Activated naive CD8-positive, alpha-beta T cell treated with anti-CD3 and anti-CD28 coated beads, Interleukin-2, amount 10 ng/mL, durations not matched to agents 7 days and 5 days (primary cell): Measurements from ENCODE around the gene MMP1. TPM values are rescaled to one million over a fixed set of nuclear protein-coding genes. Genes with fewer than 3 reads are reported as not detected.
"Not testable (repeated sequence)": the region's sequence is repeated elsewhere in the genome, so short reads cannot be mapped to it uniquely, and the experiment has no call there.

Source experiments
- ATAC-seq: fragments of 150-1000 bp; cut with Tn5 transposase; one replicate; pipeline ENCODE4 v1.10.0; 2021; ENCODE audit warnings: low read depth, moderate library complexity
- POLR2A ChIA-PET: fragments of 350-600 bp; sonication (Branson Sonifier 250); formaldehyde crosslinking; loops from one replicate; lab custom pipeline; 2021; ENCODE audit warnings: antibody characterized with exemption; lab: Charles Lee
- DNase-seq: peaks from one replicate; pipeline ENCODE4 v3.0.0; 2021
- H3K27ac Mint-ChIP-seq: one replicate; pipeline ENCODE4 v1.8.0; 2022; ENCODE audit warnings: mild to moderate bottlenecking, mixed read lengths
- H3K27me3 Mint-ChIP-seq: one replicate; pipeline ENCODE4 v1.8.0; 2022; ENCODE audit warnings: mild to moderate bottlenecking, moderate library complexity, mixed read lengths
- H3K36me3 Mint-ChIP-seq: one replicate; pipeline ENCODE4 v1.8.0; 2021; ENCODE audit warnings: mild to moderate bottlenecking, mixed read lengths
- H3K4me1 Mint-ChIP-seq: one replicate; pipeline ENCODE4 v1.8.0; 2021; ENCODE audit warnings: mixed read lengths
- H3K4me3 Mint-ChIP-seq: one replicate; pipeline ENCODE4 v1.8.0; 2022; ENCODE audit warnings: mild to moderate bottlenecking, moderate library complexity, mixed read lengths
- H3K9me3 Mint-ChIP-seq: one replicate; pipeline ENCODE4 v1.8.0; 2021; ENCODE audit warnings: mixed read lengths
- total RNA-seq, 2 experiments: library from RNA; stranded (reverse); gene quantifications; one replicate each; pipeline ENCODE4 v1.2.3, GENCODE V29; 2021

The MMP1 gene
- total RNA-seq, 2 experiments from 2014 or later: not detected

GRCh38 chr11:102762361-102762767 is 35.6 kb downstream of the MMP1 start:
- H3K4me1 Mint-ChIP-seq: peaks cover 2% of the 10 kb centered on the region
- no peak overlapping the region for H3K27ac Mint-ChIP-seq
- POLR2A ChIA-PET: no interaction called here
- peaks cover 9% of the 10 kb centered on the region for H3K27me3 Mint-ChIP-seq
- no peaks in the 10 kb centered on the region for H3K36me3 Mint-ChIP-seq
- DNase-seq: no peak
- ATAC-seq: no peak
- no peak overlapping the region for H3K4me3 Mint-ChIP-seq
- no peaks in the 10 kb centered on the region for H3K9me3 Mint-ChIP-seq

- Mint-ChIP-seq H3K27me3 (peaks cover 11% of the 10 kb centered on the region), H3K27ac (no peak overlapping the region)
Measured at GRCh38 chr11:102761646-102762238, 36.2 kb downstream of the MMP1 start.

DNA sequence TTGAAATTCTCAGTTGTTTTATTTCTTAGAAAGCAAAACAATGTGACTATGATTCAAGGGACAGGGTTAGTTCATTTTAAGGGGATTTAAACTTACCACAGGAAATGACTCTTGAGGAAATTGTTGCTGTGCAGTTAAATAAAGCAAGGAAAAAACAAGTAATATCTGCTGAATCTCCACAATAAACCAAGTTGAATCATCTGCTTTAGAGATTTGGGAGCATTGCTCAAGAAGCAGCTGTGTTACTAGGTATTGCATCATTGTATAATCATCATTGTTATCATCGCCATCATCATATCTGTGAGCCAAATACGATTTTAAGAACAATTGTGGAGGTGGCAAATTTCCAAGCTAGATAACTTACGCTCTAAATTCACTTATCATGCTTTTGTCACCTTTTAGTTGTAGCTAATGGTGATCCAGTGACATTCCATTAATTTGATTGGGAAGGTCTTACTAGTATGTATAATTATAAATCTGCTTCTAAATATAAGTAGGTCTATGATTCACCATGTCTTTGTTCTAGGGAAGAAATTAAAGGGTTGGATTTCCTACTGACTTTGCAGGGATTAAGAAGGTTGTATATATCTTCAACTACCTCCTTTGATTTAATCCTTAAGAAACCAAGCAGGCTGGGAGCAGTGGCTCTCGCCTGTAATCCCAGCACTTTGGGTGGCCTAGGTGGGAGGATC is 37.5 kb downstream of the MMP1 start:
- DNase-seq (no peak), ATAC-seq (no peak)
- no peak overlapping the region for H3K4me3 Mint-ChIP-seq
- POLR2A ChIA-PET: no interaction called here
- H3K4me1 Mint-ChIP-seq: peaks cover 2% of the 10 kb centered on the region
- no peaks in the 10 kb centered on the region for H3K36me3 Mint-ChIP-seq
- H3K27ac Mint-ChIP-seq: no peak overlapping the region
- H3K27me3 Mint-ChIP-seq: peaks cover 11% of the 10 kb centered on the region
- no peaks in the 10 kb centered on the region for H3K9me3 Mint-ChIP-seq

More at GRCh38 chr11:102761646-102762238, 36.2 kb downstream of the MMP1 start:
- H3K36me3 Mint-ChIP-seq: no peaks in the 10 kb centered on the region
- ATAC-seq (no peak), DNase-seq (no peak)
- peaks cover 2% of the 10 kb centered on the region for H3K4me1 Mint-ChIP-seq
- no peaks in the 10 kb centered on the region for H3K9me3 Mint-ChIP-seq
- no peak overlapping the region for H3K4me3 Mint-ChIP-seq
- POLR2A ChIA-PET: no interaction called here

GRCh38 chr11:102757823-102758549 is 40.0 kb downstream of the MMP1 start:
- no peak overlapping the region for H3K27ac Mint-ChIP-seq
- no peaks in the 10 kb centered on the region for H3K36me3 Mint-ChIP-seq
- H3K9me3 Mint-ChIP-seq: no peaks in the 10 kb centered on the region
- peaks cover 2% of the 10 kb centered on the region for H3K4me1 Mint-ChIP-seq
- H3K27me3 Mint-ChIP-seq: peaks cover 12% of the 10 kb centered on the region
- no peak overlapping the region for H3K4me3 Mint-ChIP-seq
- DNase-seq (no peak), ATAC-seq (no peak)
- POLR2A ChIA-PET: no interaction called here

GRCh38 chr11:102753267-102753666 is 44.7 kb downstream of the MMP1 start:
- H3K4me3 Mint-ChIP-seq: no peak overlapping the region
- no peaks in the 10 kb centered on the region for H3K9me3 Mint-ChIP-seq
- ATAC-seq (no peak), DNase-seq (no peak)
- POLR2A ChIA-PET: no interaction called here
- H3K36me3 Mint-ChIP-seq: no peaks in the 10 kb centered on the region
- H3K4me1 Mint-ChIP-seq: no peaks in the 10 kb centered on the region
- H3K27ac Mint-ChIP-seq: no peak overlapping the region
- peaks cover 21% of the 10 kb centered on the region for H3K27me3 Mint-ChIP-seq

DNA sequence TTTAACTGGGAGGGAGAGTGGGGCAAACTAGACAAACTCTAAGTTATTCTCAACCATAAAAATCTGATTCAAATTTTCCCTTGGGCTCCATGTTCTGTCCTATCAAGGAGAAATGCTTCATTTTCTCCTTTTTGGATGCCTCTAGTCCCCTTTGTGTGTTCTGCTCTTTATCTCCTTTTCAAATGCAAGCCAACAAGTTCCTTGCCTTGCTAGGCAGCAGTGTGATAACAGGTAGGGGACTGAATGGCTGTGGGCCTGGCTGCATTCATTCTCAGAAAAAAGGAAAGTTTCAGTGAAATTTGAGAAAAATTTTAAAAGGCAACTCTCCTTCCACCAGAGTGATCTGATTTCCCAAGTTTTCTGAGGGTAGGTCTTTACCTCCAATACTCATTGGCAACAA is 46.3 kb downstream of the MMP1 start:
- no peak overlapping the region for H3K4me3 Mint-ChIP-seq
- POLR2A ChIA-PET: no interaction called here
- H3K9me3 Mint-ChIP-seq: no peaks in the 10 kb centered on the region
- H3K4me1 Mint-ChIP-seq: no peaks in the 10 kb centered on the region
- DNase-seq (no peak), ATAC-seq (no peak)
- H3K27me3 Mint-ChIP-seq: peaks cover 16% of the 10 kb centered on the region
- H3K36me3 Mint-ChIP-seq: no peaks in the 10 kb centered on the region
- no peak overlapping the region for H3K27ac Mint-ChIP-seq

GRCh38 chr11:102749101-102749722 is 48.7 kb downstream of the MMP1 start:
- POLR2A ChIA-PET: no interaction called here
- Mint-ChIP-seq H3K4me1 (no peaks in the 10 kb centered on the region), H3K36me3 (no peaks in the 10 kb centered on the region), H3K27ac (no peak overlapping the region), H3K27me3 (peaks cover 16% of the 10 kb centered on the region), H3K4me3 (no peak overlapping the region), H3K9me3 (peaks cover 1% of the 10 kb centered on the region)
- ATAC-seq (no peak), DNase-seq (no peak)

DNA sequence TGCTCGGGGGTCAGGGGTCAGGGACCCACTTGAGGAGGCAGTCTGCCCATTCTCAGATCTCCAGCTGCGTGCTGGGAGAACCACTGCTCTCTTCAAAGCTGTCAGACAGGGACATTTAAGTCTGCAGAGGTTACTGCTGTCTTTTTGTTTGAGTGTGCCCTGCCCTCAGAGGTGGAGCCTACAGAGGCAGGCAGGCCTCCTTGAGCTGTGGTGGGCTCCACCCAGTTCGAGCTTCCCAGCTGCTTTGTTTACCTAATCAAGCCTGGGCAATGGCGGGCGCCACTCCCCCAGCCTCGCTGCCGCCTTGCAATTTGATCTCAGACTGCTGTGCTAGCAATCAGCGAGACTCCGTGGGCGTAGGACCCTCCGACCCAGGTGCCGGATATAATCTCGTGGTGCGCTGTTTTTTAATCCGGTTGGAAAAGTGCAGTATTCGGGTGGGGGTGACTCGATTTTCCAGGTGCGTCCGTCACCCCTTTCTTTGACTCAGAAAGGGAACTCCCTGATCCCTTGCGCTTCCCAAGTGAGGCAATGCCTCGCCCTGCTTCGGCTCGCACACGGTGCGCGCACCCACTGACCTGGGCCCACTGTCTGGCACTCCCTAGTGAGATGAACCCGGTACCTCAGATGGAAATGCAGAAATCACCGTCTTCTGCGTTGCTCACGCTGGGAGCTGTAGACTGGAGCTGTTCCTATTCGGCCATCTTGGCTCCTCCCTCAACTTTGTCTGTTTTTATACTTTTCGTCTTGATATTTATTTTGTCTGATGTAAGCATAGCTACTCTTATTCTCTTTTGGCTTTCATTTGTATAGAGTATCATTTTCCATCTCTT is 51.0 kb downstream of the MMP1 start:
- ATAC-seq, POLR2A ChIA-PET, H3K9me3 Mint-ChIP-seq, H3K27me3 Mint-ChIP-seq, DNase-seq, H3K4me1 Mint-ChIP-seq, H3K4me3 Mint-ChIP-seq, H3K27ac Mint-ChIP-seq, H3K36me3 Mint-ChIP-seq: not testable (repeated sequence)

Other genes with a start within 250 kb of the MMP1 start
- gene MMP20, start 172.8 kb downstream of the MMP1 start, total RNA-seq: not detected
- gene MMP27, start 92.4 kb downstream of the MMP1 start, total RNA-seq: not detected
- gene MMP8, start 73.2 kb downstream of the MMP1 start, total RNA-seq: not detected
- not detected for gene MMP10, start 17.5 kb downstream of the MMP1 start, total RNA-seq
- gene MMP3, start 45.4 kb upstream of the MMP1 start, total RNA-seq: not detected
- gene MMP12, start 76.8 kb upstream of the MMP1 start, total RNA-seq: not detected
- gene MMP13, start 157.6 kb upstream of the MMP1 start, total RNA-seq: not detected